MM.1S (cell line): Measurements from ENCODE around the gene KIAA1217.

Experiments
- DNase-seq: peaks from one replicate; pipeline ENCODE4 v3.0.0-alpha.2; 2015
- H2AFZ ChIP-seq: fragments of 300-600 bp; sonication (generic); 2 replicates; pipeline ENCODE4 v1.6.0; 2016; ENCODE audit warnings: antibody characterized with exemption, low read length
- H3F3A ChIP-seq: fragments of 300-600 bp; sonication (generic); 2 replicates; pipeline ENCODE4 v1.6.1; 2016; ENCODE audit warnings: mild to moderate bottlenecking, antibody characterized with exemption, low read length, moderate library complexity, mixed read lengths; ENCODE audit not compliant: insufficient read depth
- H3K27ac ChIP-seq: fragments of 300-600 bp; sonication (generic); 2 replicates; pipeline ENCODE4 v1.5.1; 2016; ENCODE audit warnings: mild to moderate bottlenecking, low read length
- H3K27me3 ChIP-seq: fragments of 300-600 bp; sonication (generic); replicated peaks from 2 replicates; pipeline ENCODE4 v1.6.0; 2016; ENCODE audit warnings: low read length; ENCODE audit not compliant: insufficient read depth
- H3K36me3 ChIP-seq: fragments of 300-600 bp; sonication (generic); replicated peaks from 2 replicates; pipeline ENCODE4 v1.6.1; 2016; ENCODE audit warnings: mild to moderate bottlenecking, low read length, mixed read lengths; ENCODE audit not compliant: insufficient read depth
- H3K4me1 ChIP-seq: fragments of 300-600 bp; sonication (generic); 2 replicates; pipeline ENCODE4 v1.6.1; 2016; ENCODE audit warnings: low read length, mixed read lengths
- H3K4me2 ChIP-seq: fragments of 300-600 bp; sonication (generic); 2 replicates; pipeline ENCODE4 v1.6.0; 2016; ENCODE audit warnings: low read depth, low read length
- H3K4me3 ChIP-seq: fragments of 300-600 bp; sonication (generic); 2 replicates; pipeline ENCODE4 v1.5.1; 2016; ENCODE audit warnings: low read length, mixed read lengths
- H3K79me2 ChIP-seq: fragments of 300-600 bp; sonication (generic); 2 replicates; pipeline ENCODE4 v1.6.1; 2016; ENCODE audit warnings: mixed run types, low read length, mixed read lengths
- H3K9ac ChIP-seq: fragments of 300-600 bp; sonication (generic); 2 replicates; pipeline ENCODE4 v1.6.1; 2016; ENCODE audit warnings: low read length, mixed read lengths
- H3K9me2 ChIP-seq: fragments of 300-600 bp; sonication (generic); replicated peaks from 2 replicates; pipeline ENCODE4 v1.6.1; 2016; ENCODE audit warnings: mild to moderate bottlenecking, low read length, mixed read lengths; ENCODE audit not compliant: insufficient read depth
- H3K9me3 ChIP-seq: fragments of 300-600 bp; sonication (generic); replicated peaks from 2 replicates; pipeline ENCODE4 v1.6.1; 2016; ENCODE audit warnings: mild to moderate bottlenecking, low read length, mixed read lengths; ENCODE audit not compliant: insufficient read depth
- H4K20me1 ChIP-seq: fragments of 300-600 bp; sonication (generic); 2 replicates; pipeline ENCODE4 v1.6.1; 2016; ENCODE audit warnings: mild to moderate bottlenecking, low read length, moderate library complexity, mixed read lengths; ENCODE audit not compliant: insufficient read depth
- CTCF ChIP-seq: fragments of 300-600 bp; sonication (generic); IDR thresholded peaks from 2 replicates; pipeline ENCODE4 v1.5.1; 2016; ENCODE audit warnings: antibody characterized with exemption, low read length, mixed read lengths
- EZH2 ChIP-seq: fragments of 300-600 bp; sonication (generic); optimal IDR thresholded peaks from 2 replicates; pipeline ENCODE3; 2017; ENCODE audit warnings: low read depth, mild to moderate bottlenecking, antibody characterized with exemption, low read length, mixed read lengths
- EZH2phosphoT487 ChIP-seq: fragments of 300-600 bp; sonication (generic); IDR thresholded peaks from 2 replicates; pipeline ENCODE4 v1.6.1; 2018; ENCODE audit warnings: antibody characterized with exemption, low read length

Gene KIAA1217

GRCh38 chr10:24449769-24450310 lies 240.9 kb downstream of the KIAA1217 start:
- Histone ChIP-seq H3K9me3 (no peaks in the 10 kb centered on the region), H3K79me2 (peaks cover 52% of the 10 kb centered on the region), H3K4me2 (peak overlapping the region; percentile 96), H3K27me3 (no peaks in the 10 kb centered on the region), H3K36me3 (no peaks in the 10 kb centered on the region), H3K27ac (peak overlapping the region; percentile 88), H3K9ac (peak overlapping the region; percentile 63), H2AFZ (peak overlapping the region; percentile 20), H3K9me2 (no peaks in the 10 kb centered on the region), H3K4me3 (peak overlapping the region; percentile 71), H3F3A (peaks cover 34% of the 10 kb centered on the region), H3K4me1 (peaks cover 23% of the 10 kb centered on the region), H4K20me1 (no peaks in the 10 kb centered on the region)
- no peak for DNase-seq
- TF ChIP-seq CTCF (no peak), EZH2 (no peak)

GRCh38 chr10:24451325-24451820 lies 242.4 kb downstream of the KIAA1217 start:
- Histone ChIP-seq H3K9ac (peak overlapping the region; percentile 63), H3K79me2 (peaks cover 66% of the 10 kb centered on the region), H3K27ac (peak overlapping the region; percentile 88), H3K4me2 (peak overlapping the region; percentile 96), H3K27me3 (no peaks in the 10 kb centered on the region), H3F3A (peaks cover 34% of the 10 kb centered on the region), H3K9me3 (no peaks in the 10 kb centered on the region), H2AFZ (peak overlapping the region; percentile 56), H4K20me1 (no peaks in the 10 kb centered on the region), H3K4me3 (peak overlapping the region; percentile 71), H3K4me1 (peaks cover 22% of the 10 kb centered on the region), H3K9me2 (no peaks in the 10 kb centered on the region), H3K36me3 (no peaks in the 10 kb centered on the region)
- TF ChIP-seq CTCF = no peak
- no peak for TF ChIP-seq EZH2
- no peak for TF ChIP-seq EZH2phosphoT487
- DNase-seq = peak; percentile 60

- TF ChIP-seq EZH2 = no peak
- TF ChIP-seq CTCF = no peak
- TF ChIP-seq EZH2phosphoT487 = no peak
- peak overlapping the region; percentile 96 for H3K4me2 ChIP-seq
- DNase-seq = peak; percentile 16
- H3K36me3 ChIP-seq = no peaks in the 10 kb centered on the region
- H3K9ac ChIP-seq = peak overlapping the region; percentile 63; the same call in 1 of the 2 replicates
- H3K27ac ChIP-seq = peak overlapping the region; percentile 88; the same call in 1 of the 2 replicates
- peaks cover 73% of the 10 kb centered on the region for H3K79me2 ChIP-seq
- no peaks in the 10 kb centered on the region for H4K20me1 ChIP-seq
- H3K27me3 ChIP-seq = no peaks in the 10 kb centered on the region
- no peaks in the 10 kb centered on the region for H3K9me2 ChIP-seq
- peak overlapping the region; percentile 71 for H3K4me3 ChIP-seq
- peaks cover 34% of the 10 kb centered on the region for H3F3A ChIP-seq
- H2AFZ ChIP-seq = peak overlapping the region; percentile 56; the same call in 1 of the 2 replicates
- H3K9me3 ChIP-seq = no peaks in the 10 kb centered on the region
- H3K4me1 ChIP-seq = peaks cover 18% of the 10 kb centered on the region
Measured at GRCh38 chr10:24452030-24452429, 243.1 kb downstream of the KIAA1217 start.
